Neuronal stem cell (in vitro differentiated cells): ENCODE data around the gene UGT1A5.

ENCODE experiments used
- DNase-seq: peaks from one replicate; pipeline ENCODE4 v3.0.0-alpha.2; 2013; ENCODE audit warnings: low spot score
- H2AFZ ChIP-seq: one replicate; pipeline ENCODE4 v1.6.1; 2013; ENCODE audit warnings: mild to moderate bottlenecking, low read length, inconsistent platforms
- H2AK5ac ChIP-seq: 2 replicates; pipeline ENCODE4 v1.6.1; 2013; ENCODE audit warnings: low read depth, mild to moderate bottlenecking, inconsistent platforms, low read length, moderate library complexity, mixed read lengths
- H2BK120ac ChIP-seq: 2 replicates; pipeline ENCODE4 v1.6.1; 2013; ENCODE audit warnings: low read depth, mild to moderate bottlenecking, inconsistent platforms, low read length, moderate library complexity, mixed read lengths
- H2BK12ac ChIP-seq: one replicate; pipeline ENCODE4 v1.6.1; 2013; ENCODE audit warnings: low read length, inconsistent platforms
- H2BK15ac ChIP-seq: 2 replicates; pipeline ENCODE4 v1.6.1; 2013; ENCODE audit warnings: mild to moderate bottlenecking, low read length, inconsistent platforms, mixed read lengths
- H2BK5ac ChIP-seq: one replicate; pipeline ENCODE4 v1.6.1; 2013; ENCODE audit warnings: inconsistent platforms, mild to moderate bottlenecking, low read length, moderate library complexity
- H3K14ac ChIP-seq: one replicate; pipeline ENCODE4 v1.6.1; 2013; ENCODE audit warnings: low read length, inconsistent platforms
- H3K18ac ChIP-seq: 2 replicates; pipeline ENCODE4 v1.6.1; 2013; ENCODE audit warnings: low read length, inconsistent platforms
- H3K23ac ChIP-seq: 2 replicates; pipeline ENCODE4 v1.6.1; 2013; ENCODE audit warnings: low read depth, mild to moderate bottlenecking, mixed read lengths, low read length, inconsistent platforms; ENCODE audit not compliant: poor library complexity
- H3K27ac ChIP-seq: replicated peaks from 3 replicates; pipeline ENCODE4 v1.5.1; 2013; ENCODE audit warnings: low read length, inconsistent platforms
- H3K27me3 ChIP-seq, 3 experiments: 2 replicates each; pipeline ENCODE4 v1.6.1; 2013; ENCODE audit warnings: low read length in 3 of 3, mild to moderate bottlenecking in 2 of 3, inconsistent platforms in 1 of 3, low read depth in 1 of 3, mixed read lengths in 1 of 3, moderate library complexity in 1 of 3; ENCODE audit not compliant: control insufficient read depth in 3 of 3, insufficient read depth in 3 of 3
- H3K36me3 ChIP-seq, 2 donors: replicated peaks in 1 of 2; 2 replicates each; pipeline ENCODE4 v1.6.1; 2013; ENCODE audit warnings: low read length in 2 of 2; ENCODE audit not compliant: control insufficient read depth in 2 of 2, insufficient read depth in 2 of 2
- H3K4ac ChIP-seq: 2 replicates; pipeline ENCODE4 v1.6.1; 2013; ENCODE audit warnings: inconsistent platforms, mild to moderate bottlenecking, low read length, moderate library complexity
- H3K4me1 ChIP-seq, 2 donors: 1 replicate in 1 of 2; 2 replicates in 1 of 2; pipeline ENCODE4 v1.6.1; 2013; ENCODE audit warnings: low read length in 2 of 2, low read depth in 1 of 2; ENCODE audit not compliant: control insufficient read depth in 2 of 2, insufficient read depth in 1 of 2
- H3K4me2 ChIP-seq: one replicate; pipeline ENCODE4 v1.6.1; 2013; ENCODE audit warnings: mild to moderate bottlenecking, low read length, inconsistent platforms; ENCODE audit not compliant: insufficient read depth, poor library complexity, severe bottlenecking
- H3K4me3 ChIP-seq, 2 donors: 2 replicates each; pipeline ENCODE4 v1.5.1; 2013; ENCODE audit warnings: low read length in 2 of 2, mild to moderate bottlenecking in 2 of 2, inconsistent platforms in 1 of 2, moderate library complexity in 1 of 2
- H3K79me1 ChIP-seq: one replicate; pipeline ENCODE4 v1.6.1; 2013; ENCODE audit warnings: low read depth, mild to moderate bottlenecking, inconsistent platforms, low read length, moderate library complexity
- H3K9ac ChIP-seq: one replicate; pipeline ENCODE4 v1.6.1; 2013; ENCODE audit warnings: mild to moderate bottlenecking, low read depth, low read length, inconsistent platforms; ENCODE audit not compliant: poor library complexity
- H3K9me3 ChIP-seq, 2 donors: replicated peaks in 1 of 2; 2 replicates each; pipeline versions ENCODE3 to v1.6.1; 2013; ENCODE audit warnings: low read length in 2 of 2, mild to moderate bottlenecking in 2 of 2, inconsistent platforms in 1 of 2, low read depth in 1 of 2, mixed read lengths in 1 of 2, moderate library complexity in 1 of 2; ENCODE audit not compliant: control insufficient read depth in 2 of 2, insufficient read depth in 1 of 2
- H4K8ac ChIP-seq: one replicate; pipeline ENCODE4 v1.6.1; 2013; ENCODE audit warnings: low read depth, mild to moderate bottlenecking, inconsistent platforms, low read length, moderate library complexity
- H4K91ac ChIP-seq: one replicate; pipeline ENCODE4 v1.6.1; 2013; ENCODE audit warnings: low read length, low read depth, mild to moderate bottlenecking, inconsistent platforms; ENCODE audit not compliant: poor library complexity
- WGBS, 2 donors: extraction: QIAGEN DNeasy Blood & Tissue Kit; methylation state at CpG; one replicate each; pipeline ENCODE4 v1.1.7; 2013; ENCODE audit warnings: missing lambda C conversion rate in 2 of 2, mixed read lengths in 1 of 2; ENCODE audit not compliant: insufficient read length in 2 of 2, insufficient replicate concordance in 1 of 2; ENCODE audit errors: extremely low coverage in 2 of 2; 5-methylcytosine and 5-hydroxymethylcytosine counted together

UGT1A5 gene

GRCh38 chr2:233689501-233689900, 23.2 kb upstream of the UGT1A5 start:
- Histone ChIP-seq H2BK120ac (no peak overlapping the region), H2BK15ac (no peak overlapping the region), H3K79me1 (no peaks in the 10 kb centered on the region), H2AFZ (peak overlapping the region; percentile 44), H3K23ac (no peak overlapping the region), H2BK12ac (no peak overlapping the region), H3K4ac (no peak overlapping the region), H3K27ac (no peak overlapping the region), H3K27me3 (no peaks in the 10 kb centered on the region), H3K4me3 (no peak overlapping the region), H4K8ac (no peak overlapping the region), H3K9ac (no peak overlapping the region), H3K4me1 (no peaks in the 10 kb centered on the region), H3K18ac (no peak overlapping the region), H3K14ac (no peak overlapping the region), H2BK5ac (no peak overlapping the region), H2AK5ac (no peak overlapping the region), H4K91ac (no peak overlapping the region), H3K4me2 (no peak overlapping the region), H3K9me3 (no peaks in the 10 kb centered on the region), H3K36me3 (no peaks in the 10 kb centered on the region)
- DNase-seq, result no peak
- no CpG with 5 or more reads among the region's 3 CpGs for WGBS, 2 donors

DNA sequence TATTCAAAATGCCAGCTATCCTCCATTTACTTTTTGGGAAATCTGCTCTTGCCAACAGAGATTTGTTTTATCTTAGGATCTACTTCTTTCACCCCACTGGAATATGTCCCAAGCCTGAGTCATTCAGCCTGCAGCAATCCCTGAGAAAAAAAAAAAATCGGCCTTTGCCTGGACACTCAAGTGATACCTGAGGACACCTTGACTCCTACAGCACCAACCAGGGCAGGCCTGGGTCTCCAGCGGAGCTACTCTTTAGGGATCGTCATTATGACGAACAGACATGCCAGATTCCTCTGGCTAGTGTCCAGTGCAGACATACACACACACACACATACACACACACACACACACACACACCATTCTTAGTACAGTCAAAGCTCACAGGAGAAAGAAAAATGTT, 22.3 kb upstream of the UGT1A5 start:
- no peak overlapping the region for H2BK15ac ChIP-seq
- H3K79me1 ChIP-seq, result no peaks in the 10 kb centered on the region
- H3K18ac ChIP-seq, result no peak overlapping the region
- H2AFZ ChIP-seq, result no peak overlapping the region
- no peak overlapping the region for H4K8ac ChIP-seq
- H3K4me3 ChIP-seq, result no peak overlapping the region
- no peak overlapping the region for H2BK12ac ChIP-seq
- no peak overlapping the region for H2BK120ac ChIP-seq
- H2BK5ac ChIP-seq, result no peak overlapping the region
- H3K14ac ChIP-seq, result no peak overlapping the region
- no peak overlapping the region for H2AK5ac ChIP-seq
- H3K23ac ChIP-seq, result no peak overlapping the region
- H3K27ac ChIP-seq, result no peak overlapping the region
- WGBS, 2 donors, result no CpG with 5 or more reads among the region's 4 CpGs
- H4K91ac ChIP-seq, result no peak overlapping the region
- H3K27me3 ChIP-seq, result no peaks in the 10 kb centered on the region
- no peaks in the 10 kb centered on the region for H3K36me3 ChIP-seq
- no peak for DNase-seq
- H3K9ac ChIP-seq, result no peak overlapping the region
- H3K4ac ChIP-seq, result no peak overlapping the region
- no peaks in the 10 kb centered on the region for H3K9me3 ChIP-seq
- H3K4me1 ChIP-seq, result no peaks in the 10 kb centered on the region
- H3K4me2 ChIP-seq, result no peak overlapping the region

- DNase-seq, result no peak
- H3K4me1 ChIP-seq, result no peaks in the 10 kb centered on the region
- H3K23ac ChIP-seq, result no peak overlapping the region
- H4K8ac ChIP-seq, result no peak overlapping the region
- H3K4ac ChIP-seq, result no peak overlapping the region
- H3K36me3 ChIP-seq, result no peaks in the 10 kb centered on the region
- no peaks in the 10 kb centered on the region for H3K79me1 ChIP-seq
- H2BK5ac ChIP-seq, result no peak overlapping the region
- no peak overlapping the region for H2BK120ac ChIP-seq
- no peak overlapping the region for H3K4me2 ChIP-seq
- WGBS, 2 donors, result no CpG with 5 or more reads among the region's 11 CpGs
- H2BK12ac ChIP-seq, result peak overlapping the region; percentile 7
- no peak overlapping the region for H4K91ac ChIP-seq
- no peaks in the 10 kb centered on the region for H3K9me3 ChIP-seq
- peak overlapping the region; percentile 13 for H3K18ac ChIP-seq
- H2BK15ac ChIP-seq, result no peak overlapping the region
- no peaks in the 10 kb centered on the region for H3K27me3 ChIP-seq
- no peak overlapping the region for H2AK5ac ChIP-seq
- no peak overlapping the region for H3K4me3 ChIP-seq
- H3K14ac ChIP-seq, result no peak overlapping the region
- no peak overlapping the region for H3K27ac ChIP-seq
- no peak overlapping the region for H2AFZ ChIP-seq
- H3K9ac ChIP-seq, result no peak overlapping the region
Observed at GRCh38 chr2:233691443-233692433, 21.0 kb upstream of the UGT1A5 start.

GRCh38 chr2:233692648-233693047, 20.1 kb upstream of the UGT1A5 start, which contains the start of gene UGT1A6:
UGT1A6 (plus strand) TSS chr2:233692890; CDS start chr2:233693005, 115 bp downstream.
- H3K9ac ChIP-seq, result no peak within 1 kb of the TSS
- H3K36me3 ChIP-seq, result no peaks in the 10 kb centered on the region
- WGBS, 2 donors, result no CpG with 5 or more reads among the region's 4 CpGs
- no peak within 1 kb of the TSS for H2AFZ ChIP-seq
- H3K14ac ChIP-seq, result no peak within 1 kb of the TSS
- H3K4me3 ChIP-seq, result no peak within 1 kb of the TSS
- H2BK5ac ChIP-seq, result no peak within 1 kb of the TSS
- H2BK15ac ChIP-seq, result no peak within 1 kb of the TSS
- H3K23ac ChIP-seq, result no peak within 1 kb of the TSS
- H3K4ac ChIP-seq, result no peak within 1 kb of the TSS
- H3K27me3 ChIP-seq, result no peaks in the 10 kb centered on the region
- no peaks in the 10 kb centered on the region for H3K9me3 ChIP-seq
- peak within 1 kb of the TSS; percentile 16 for H3K18ac ChIP-seq
- DNase-seq, result no peak
- H4K8ac ChIP-seq, result no peak within 1 kb of the TSS
- no peaks in the 10 kb centered on the region for H3K4me1 ChIP-seq
- H2AK5ac ChIP-seq, result no peak within 1 kb of the TSS
- no peak within 1 kb of the TSS for H4K91ac ChIP-seq
- H3K27ac ChIP-seq, result no peak within 1 kb of the TSS
- H2BK120ac ChIP-seq, result no peak within 1 kb of the TSS
- H2BK12ac ChIP-seq, result no peak within 1 kb of the TSS
- H3K79me1 ChIP-seq, result no peaks in the 10 kb centered on the region
- no peak within 1 kb of the TSS for H3K4me2 ChIP-seq
